SK-N-SH (cell line): Measurements from ENCODE around the gene KCNQ2. TPM values are rescaled to one million over a fixed set of nuclear protein-coding genes. Genes with fewer than 3 reads are reported as not detected.

Source experiments
- CTCF ChIA-PET: fragments of 300-600, 350-600 bp; formaldehyde crosslinking; extraction: SDS; loops from one replicate; lab custom pipeline; 2021; lab: Yijun Ruan, JAX
- POLR2A ChIA-PET: fragments of 350-600 bp; sonication (Branson Sonifier 250); formaldehyde crosslinking; extraction: SDS; loops from one replicate; lab custom pipeline; 2020; ENCODE audit warnings: antibody characterized with exemption, inconsistent platforms; lab: Yijun Ruan, JAX
- DNase-seq: peaks from one replicate; pipeline ENCODE4 v3.0.0; 2012
- H2AFZ ChIP-seq: fragments of 200-600 bp; sonication (generic); 2 replicates; pipeline ENCODE4 v1.8.1; 2016; ENCODE audit warnings: antibody characterized with exemption, mild to moderate bottlenecking, low read depth
- H3F3A ChIP-seq: fragments of 200-600 bp; sonication (generic); replicated peaks from 2 replicates; pipeline ENCODE3; 2016; ENCODE audit warnings: antibody characterized with exemption, mild to moderate bottlenecking; ENCODE audit not compliant: insufficient read depth
- H3K27ac ChIP-seq, 2 experiments: fragments of 200-500 bp in 1 of 2; fragments of 200-600 bp in 1 of 2; sonication (Bioruptor generic) in 1 of 2; sonication (generic), shearing (Covaris generic) in 1 of 2; 2 replicates each; pipeline versions ENCODE4 v1.5.1 to v1.6.1; 2014 to 2016; ENCODE audit warnings: low read depth in 2 of 2, inconsistent platforms in 1 of 2, low read length in 1 of 2, mild to moderate bottlenecking in 1 of 2, mixed read lengths in 1 of 2
- H3K27me3 ChIP-seq: fragments of 200-600 bp; sonication (generic), shearing (Covaris generic); 2 replicates; pipeline ENCODE4 v1.6.1; 2016; ENCODE audit warnings: mixed run types; ENCODE audit not compliant: insufficient read depth
- H3K36me3 ChIP-seq, 2 experiments: fragments of 200-500 bp in 1 of 2; fragments of 200-600 bp in 1 of 2; sonication (Bioruptor generic) in 1 of 2; sonication (generic) in 1 of 2; replicated peaks in 1 of 2; 2 replicates each; pipeline versions ENCODE3 to v1.5.1; 2014 to 2016; ENCODE audit warnings: low read length in 1 of 2, mild to moderate bottlenecking in 1 of 2; ENCODE audit not compliant: insufficient read depth in 2 of 2, control insufficient read depth in 1 of 2
- H3K4me1 ChIP-seq, 2 experiments: fragments of 200-500 bp in 1 of 2; fragments of 200-600 bp in 1 of 2; sonication (Bioruptor generic) in 1 of 2; sonication (generic), shearing (Covaris generic) in 1 of 2; 2 replicates each; pipeline versions ENCODE4 v1.5.1 to v1.6.1; 2014 to 2016; ENCODE audit warnings: low read depth in 1 of 2, low read length in 1 of 2, mixed run types in 1 of 2; ENCODE audit not compliant: insufficient read depth in 2 of 2, control insufficient read depth in 1 of 2
- H3K4me2 ChIP-seq: fragments of 200-600 bp; sonication (generic), shearing (Covaris generic); 2 replicates; pipeline ENCODE4 v1.6.1; 2017; ENCODE audit warnings: mixed run types
- H3K4me3 ChIP-seq, 2 experiments: fragments of 200-500 bp in 1 of 2; fragments of 200-600 bp in 1 of 2; sonication (Bioruptor generic) in 1 of 2; sonication (generic), shearing (Covaris generic) in 1 of 2; 2 replicates each; pipeline versions ENCODE4 v1.5.1 to v1.8.1; 2014 to 2016; ENCODE audit warnings: low read depth in 2 of 2, inconsistent platforms in 1 of 2, low read length in 1 of 2, mild to moderate bottlenecking in 1 of 2, mixed read lengths in 1 of 2, moderate library complexity in 1 of 2
- H3K79me2 ChIP-seq: fragments of 200-600 bp; sonication (generic); 2 replicates; pipeline ENCODE4 v1.8.1; 2017; ENCODE audit warnings: mild to moderate bottlenecking; ENCODE audit not compliant: insufficient read depth
- H3K9ac ChIP-seq: fragments of 200-600 bp; sonication (generic); 2 replicates; pipeline ENCODE4 v1.6.1; 2017; ENCODE audit warnings: mixed run types
- H3K9me2 ChIP-seq: fragments of 200-600 bp; sonication (generic); 2 replicates; pipeline ENCODE4 v1.6.1; 2017; ENCODE audit warnings: mixed run types
- H3K9me3 ChIP-seq: fragments of 200-600 bp; sonication (generic); 2 replicates; pipeline ENCODE4 v1.6.1; 2017; ENCODE audit warnings: mixed run types, mild to moderate bottlenecking, moderate library complexity
- H4K20me1 ChIP-seq: fragments of 200-600 bp; sonication (generic); 2 replicates; pipeline ENCODE4 v1.6.1; 2017; ENCODE audit warnings: mild to moderate bottlenecking, mixed run types; ENCODE audit not compliant: insufficient read depth
- CHD2 ChIP-seq: fragments of 150-350 bp; IDR thresholded peaks from 2 replicates; pipeline ENCODE4 v1.6.1; 2018; ENCODE audit warnings: low read length; ENCODE audit not compliant: partially characterized antibody
- EZH2phosphoT487 ChIP-seq: fragments of 200-600 bp; sonication (generic); IDR thresholded peaks from 2 replicates; pipeline ENCODE4 v1.6.1; 2017; ENCODE audit warnings: low read depth, mixed run types, mild to moderate bottlenecking, antibody characterized with exemption, moderate library complexity, borderline replicate concordance
- FOSL2 ChIP-seq: IDR thresholded peaks from 2 replicates; pipeline ENCODE4 v1.4.0; 2012; ENCODE audit warnings: low read depth, mild to moderate bottlenecking, moderate library complexity, borderline replicate concordance
- FOXM1 ChIP-seq: IDR thresholded peaks from 2 replicates; pipeline ENCODE4 v1.4.0; 2012; ENCODE audit warnings: low read depth, mild to moderate bottlenecking
- JUND ChIP-seq: IDR thresholded peaks from 2 replicates; pipeline ENCODE4 v1.4.0; 2012
- MEF2A ChIP-seq: IDR thresholded peaks from 2 replicates; pipeline ENCODE4 v1.4.0; 2012; ENCODE audit warnings: low read depth, borderline replicate concordance
- NRF1 ChIP-seq: IDR thresholded peaks from 2 replicates; pipeline ENCODE4 v1.6.1; 2012; ENCODE audit warnings: low read depth, mild to moderate bottlenecking, low read length
- RAD21 ChIP-seq: IDR thresholded peaks from 2 replicates; pipeline ENCODE4 v1.6.1; 2012; ENCODE audit warnings: mild to moderate bottlenecking, low read length
- SIN3A ChIP-seq: IDR thresholded peaks from 2 replicates; pipeline ENCODE4 v1.6.1; 2012; ENCODE audit warnings: low read depth, mild to moderate bottlenecking, low read length, moderate library complexity, borderline replicate concordance
- SMC3 ChIP-seq: IDR thresholded peaks from 2 replicates; pipeline ENCODE4 v1.6.1; 2012; ENCODE audit warnings: low read depth, low read length, improper control_type of control experiment
- TCF12 ChIP-seq: IDR thresholded peaks from 2 replicates; pipeline ENCODE4 v1.4.0; 2012
- TEAD4 ChIP-seq: IDR thresholded peaks from 2 replicates; pipeline ENCODE4 v1.4.0; 2012; ENCODE audit warnings: mild to moderate bottlenecking, borderline replicate concordance; ENCODE audit not compliant: insufficient read depth
- WGBS: methylation state at CpG from one replicate; pipeline ENCODE4 v1.1.6; 2017; ENCODE audit warnings: low lambda C conversion rate; 5-methylcytosine and 5-hydroxymethylcytosine counted together
- polyA plus RNA-seq, 3 experiments: library from polyadenylated mRNA; depleted of rRNA; stranded (reverse); fragments of >200 nt; gene quantifications; 2 replicates each; pipeline ENCODE4 v1.2.3, GENCODE V29; 2012
- TF ChIP-seq, protein P1 (sequence below): fragments of 200-600 bp; sonication (generic); IDR thresholded peaks from 2 replicates; pipeline ENCODE4 v1.6.1; 2017; ENCODE audit warnings: antibody characterized with exemption, mild to moderate bottlenecking, moderate library complexity
- TF ChIP-seq, protein P2 (sequence below): fragments of 150-350 bp; IDR thresholded peaks from 2 replicates; pipeline ENCODE4 v1.6.1; 2016; ENCODE audit warnings: mild to moderate bottlenecking, low read depth, low read length
- TF ChIP-seq, protein P3 (sequence below): IDR thresholded peaks from 2 replicates; pipeline ENCODE4 v1.4.0; 2012; ENCODE audit warnings: low read depth
- TF ChIP-seq, protein P4 (sequence below): IDR thresholded peaks from 2 replicates; pipeline ENCODE4; 2012
- TF ChIP-seq, protein P5 (sequence below): fragments of 150-350 bp; IDR thresholded peaks from 2 replicates; pipeline ENCODE4 v1.6.1; 2017; ENCODE audit warnings: antibody characterized with exemption, low read length, low read depth, borderline replicate concordance

The KCNQ2 gene
- polyA plus RNA-seq, 1 of the 3 experiments (the other 2 are of a cell fraction) = 3.9 TPM

DNA sequence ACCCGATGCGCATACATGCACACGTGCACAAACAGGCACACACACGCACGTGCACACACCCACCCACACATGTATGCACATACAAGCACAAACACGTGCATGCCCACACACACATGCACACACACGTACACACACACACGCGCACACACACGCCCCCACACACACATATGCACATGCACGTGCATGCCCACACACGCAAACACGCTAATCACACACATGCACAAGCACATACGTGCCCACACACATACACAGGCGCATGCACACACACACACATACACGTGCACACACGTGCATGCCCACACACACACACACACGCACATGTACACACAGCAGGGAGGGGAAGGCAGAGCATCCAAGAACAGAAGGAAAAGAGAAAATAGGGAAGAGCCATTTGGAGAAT is 84.5 kb downstream of the KCNQ2 start (continued):
- TF ChIP-seq EZH2phosphoT487 (no peak), FOXM1 (no peak), NRF1 (no peak), CHD2 (no peak), RAD21 (no peak), SIN3A (no peak), JUND (no peak)
- TF ChIP-seq, protein P1, sequence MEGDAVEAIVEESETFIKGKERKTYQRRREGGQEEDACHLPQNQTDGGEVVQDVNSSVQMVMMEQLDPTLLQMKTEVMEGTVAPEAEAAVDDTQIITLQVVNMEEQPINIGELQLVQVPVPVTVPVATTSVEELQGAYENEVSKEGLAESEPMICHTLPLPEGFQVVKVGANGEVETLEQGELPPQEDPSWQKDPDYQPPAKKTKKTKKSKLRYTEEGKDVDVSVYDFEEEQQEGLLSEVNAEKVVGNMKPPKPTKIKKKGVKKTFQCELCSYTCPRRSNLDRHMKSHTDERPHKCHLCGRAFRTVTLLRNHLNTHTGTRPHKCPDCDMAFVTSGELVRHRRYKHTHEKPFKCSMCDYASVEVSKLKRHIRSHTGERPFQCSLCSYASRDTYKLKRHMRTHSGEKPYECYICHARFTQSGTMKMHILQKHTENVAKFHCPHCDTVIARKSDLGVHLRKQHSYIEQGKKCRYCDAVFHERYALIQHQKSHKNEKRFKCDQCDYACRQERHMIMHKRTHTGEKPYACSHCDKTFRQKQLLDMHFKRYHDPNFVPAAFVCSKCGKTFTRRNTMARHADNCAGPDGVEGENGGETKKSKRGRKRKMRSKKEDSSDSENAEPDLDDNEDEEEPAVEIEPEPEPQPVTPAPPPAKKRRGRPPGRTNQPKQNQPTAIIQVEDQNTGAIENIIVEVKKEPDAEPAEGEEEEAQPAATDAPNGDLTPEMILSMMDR = no peak
- TF ChIP-seq, protein P2, sequence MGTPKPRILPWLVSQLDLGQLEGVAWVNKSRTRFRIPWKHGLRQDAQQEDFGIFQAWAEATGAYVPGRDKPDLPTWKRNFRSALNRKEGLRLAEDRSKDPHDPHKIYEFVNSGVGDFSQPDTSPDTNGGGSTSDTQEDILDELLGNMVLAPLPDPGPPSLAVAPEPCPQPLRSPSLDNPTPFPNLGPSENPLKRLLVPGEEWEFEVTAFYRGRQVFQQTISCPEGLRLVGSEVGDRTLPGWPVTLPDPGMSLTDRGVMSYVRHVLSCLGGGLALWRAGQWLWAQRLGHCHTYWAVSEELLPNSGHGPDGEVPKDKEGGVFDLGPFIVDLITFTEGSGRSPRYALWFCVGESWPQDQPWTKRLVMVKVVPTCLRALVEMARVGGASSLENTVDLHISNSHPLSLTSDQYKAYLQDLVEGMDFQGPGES = no peak
- TF ChIP-seq, protein P3, sequence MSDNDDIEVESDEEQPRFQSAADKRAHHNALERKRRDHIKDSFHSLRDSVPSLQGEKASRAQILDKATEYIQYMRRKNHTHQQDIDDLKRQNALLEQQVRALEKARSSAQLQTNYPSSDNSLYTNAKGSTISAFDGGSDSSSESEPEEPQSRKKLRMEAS = no peak

DNA sequence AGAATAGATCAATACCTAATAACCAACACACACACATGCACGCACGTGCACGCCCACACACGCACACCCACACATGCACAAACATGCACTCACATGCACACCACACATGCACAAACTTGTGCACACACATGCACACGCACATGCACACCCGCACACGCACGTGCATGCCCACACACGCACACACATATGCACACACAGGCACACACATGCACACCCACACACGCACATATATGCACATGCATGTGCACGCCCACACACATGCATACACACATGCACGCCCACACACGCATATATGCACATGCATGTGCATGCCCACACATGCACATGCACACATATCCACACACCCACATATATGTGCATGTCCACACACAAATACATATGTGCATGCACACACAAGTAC is 85.1 kb downstream of the KCNQ2 start:
- H3K9me3 ChIP-seq = peaks cover 3% of the 10 kb centered on the region; the same call in 1 of the 2 replicates
- no peaks in the 10 kb centered on the region for H3K79me2 ChIP-seq
- no peak overlapping the region for H3K4me2 ChIP-seq
- H3K27me3 ChIP-seq = no peaks in the 10 kb centered on the region
- CTCF ChIA-PET = no interaction called here
- no peak overlapping the region for H3K9ac ChIP-seq
- no peaks in the 10 kb centered on the region for H4K20me1 ChIP-seq
- H3K9me2 ChIP-seq = no peaks in the 10 kb centered on the region
- POLR2A ChIA-PET = no interaction called here
- H3K36me3 ChIP-seq = no peaks in the 10 kb centered on the region
- H3F3A ChIP-seq = no peaks in the 10 kb centered on the region
- WGBS = 22% methylated on average over 13 of the region's 13 CpGs
- no peak overlapping the region for H2AFZ ChIP-seq
- H3K4me3 ChIP-seq = no peak overlapping the region
- no peaks in the 10 kb centered on the region for H3K4me1 ChIP-seq
- H3K27ac ChIP-seq = no peak overlapping the region
- DNase-seq = no peak
- TF ChIP-seq FOSL2 (no peak), SMC3 (no peak), MEF2A (no peak), JUND (no peak), FOXM1 (no peak), TCF12 (no peak), TEAD4 (no peak)
- TF ChIP-seq, protein P4, sequence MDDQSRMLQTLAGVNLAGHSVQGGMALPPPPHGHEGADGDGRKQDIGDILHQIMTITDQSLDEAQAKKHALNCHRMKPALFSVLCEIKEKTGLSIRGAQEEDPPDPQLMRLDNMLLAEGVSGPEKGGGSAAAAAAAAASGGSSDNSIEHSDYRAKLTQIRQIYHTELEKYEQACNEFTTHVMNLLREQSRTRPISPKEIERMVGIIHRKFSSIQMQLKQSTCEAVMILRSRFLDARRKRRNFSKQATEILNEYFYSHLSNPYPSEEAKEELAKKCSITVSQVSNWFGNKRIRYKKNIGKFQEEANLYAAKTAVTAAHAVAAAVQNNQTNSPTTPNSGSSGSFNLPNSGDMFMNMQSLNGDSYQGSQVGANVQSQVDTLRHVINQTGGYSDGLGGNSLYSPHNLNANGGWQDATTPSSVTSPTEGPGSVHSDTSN = no peak
- TF ChIP-seq, protein P5, sequence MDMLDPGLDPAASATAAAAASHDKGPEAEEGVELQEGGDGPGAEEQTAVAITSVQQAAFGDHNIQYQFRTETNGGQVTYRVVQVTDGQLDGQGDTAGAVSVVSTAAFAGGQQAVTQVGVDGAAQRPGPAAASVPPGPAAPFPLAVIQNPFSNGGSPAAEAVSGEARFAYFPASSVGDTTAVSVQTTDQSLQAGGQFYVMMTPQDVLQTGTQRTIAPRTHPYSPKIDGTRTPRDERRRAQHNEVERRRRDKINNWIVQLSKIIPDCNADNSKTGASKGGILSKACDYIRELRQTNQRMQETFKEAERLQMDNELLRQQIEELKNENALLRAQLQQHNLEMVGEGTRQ = no peak
